T-helper 1 cell treated with Interleukin-12 subunit alpha and Interleukin-12 subunit beta and Interleukin-4 antibody, amounts not matched to agents 30 ng/mL and 1 ng/mL, for 36 hours (primary cell): ENCODE results near the gene MYO7B. TPM values are rescaled to one million over a fixed set of nuclear protein-coding genes. Genes with fewer than 3 reads are reported as not detected.
"Not testable (repeated sequence)": the region's sequence is repeated elsewhere in the genome, so short reads cannot be mapped to it uniquely, and the experiment has no call there.

Source experiments
- intact Hi-C: fragments of 100-400 bp; cut with micrococcal nuclease; formaldehyde crosslinking; loops from one replicate; pipeline ENCODE4 v1.15.1; 2024
- total RNA-seq: library from RNA; stranded (reverse); gene quantifications from 2 replicates; pipeline ENCODE4 v1.2.3, GENCODE V29; 2022

Gene MYO7B
- total RNA-seq, 1 donor from 2014 or later, result 0.54 TPM

GRCh38 chr2:127572352-127572751 lies 36.9 kb downstream of the MYO7B start:
- intact Hi-C loops, result not testable (repeated sequence)

DNA sequence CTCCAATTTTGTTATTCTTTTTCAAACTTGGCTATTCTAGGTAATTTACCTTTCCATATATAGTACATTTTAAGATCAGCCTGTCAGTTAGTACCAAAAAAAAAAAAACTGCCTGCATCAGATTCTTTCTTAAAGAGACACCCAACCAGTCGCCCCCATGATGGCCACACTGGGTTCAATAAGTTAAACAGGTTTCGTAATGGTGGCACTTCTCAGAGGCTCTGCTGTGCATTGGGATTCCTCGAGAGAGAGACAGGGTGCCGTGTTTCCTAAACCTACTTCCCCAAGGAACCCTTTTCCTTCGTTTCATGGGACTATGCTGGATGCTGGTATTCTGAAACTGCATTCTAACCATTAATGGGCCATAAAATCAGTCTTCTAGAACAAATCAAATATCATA lies 37.4 kb downstream of the MYO7B start:
- intact Hi-C loops, result no loop called here

- intact Hi-C loops, result no loop called here
Observed at GRCh38 chr2:127573298-127573697, 37.8 kb downstream of the MYO7B start.

DNA sequence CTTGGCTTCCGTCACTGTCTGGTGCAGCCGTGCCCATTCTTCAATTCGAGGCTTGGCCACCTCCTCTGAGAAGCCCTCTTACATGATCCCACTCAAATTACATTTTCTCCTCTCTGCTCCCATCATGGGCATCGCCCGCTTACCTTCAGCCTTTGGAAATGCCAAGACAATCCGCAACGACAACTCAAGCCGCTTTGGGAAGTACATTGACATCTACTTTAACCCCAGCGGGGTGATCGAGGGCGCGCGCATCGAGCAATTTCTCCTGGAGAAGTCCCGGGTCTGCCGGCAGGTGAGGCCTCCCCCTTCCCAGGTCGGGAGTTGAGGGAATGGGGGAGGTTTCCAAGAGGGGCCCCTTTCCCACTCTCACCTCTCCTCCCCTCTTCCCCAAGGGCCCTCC lies 38.3 kb downstream of the MYO7B start:
- intact Hi-C loops, result no loop called here

DNA sequence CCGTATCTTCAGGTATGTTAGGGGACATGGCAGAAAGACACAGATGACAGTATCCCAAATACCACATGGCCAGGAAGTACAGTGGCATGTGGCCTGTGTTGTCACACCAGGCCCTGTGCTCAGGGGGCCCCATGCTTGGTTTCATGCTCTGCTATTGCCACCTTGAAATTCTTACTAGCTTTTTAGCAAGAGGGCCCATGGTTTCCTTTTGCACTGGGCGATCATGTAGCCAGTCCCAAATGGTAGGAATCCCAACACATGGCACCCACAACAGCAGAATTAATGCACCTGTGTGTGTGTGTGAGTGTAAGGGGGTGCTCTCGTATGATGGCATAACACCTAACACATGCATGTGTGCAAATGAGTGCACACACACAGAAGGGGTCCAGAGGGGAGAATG lies 39.2 kb downstream of the MYO7B start:
- intact Hi-C loops, result no loop called here

GRCh38 chr2:127575185-127575765 lies 39.8 kb downstream of the MYO7B start:
- intact Hi-C loops, result no loop called here

GRCh38 chr2:127575941-127576432 lies 40.5 kb downstream of the MYO7B start:
- intact Hi-C loops, result no loop called here

GRCh38 chr2:127576433-127577207 lies 41.1 kb downstream of the MYO7B start:
- intact Hi-C loops, result no loop called here

DNA sequence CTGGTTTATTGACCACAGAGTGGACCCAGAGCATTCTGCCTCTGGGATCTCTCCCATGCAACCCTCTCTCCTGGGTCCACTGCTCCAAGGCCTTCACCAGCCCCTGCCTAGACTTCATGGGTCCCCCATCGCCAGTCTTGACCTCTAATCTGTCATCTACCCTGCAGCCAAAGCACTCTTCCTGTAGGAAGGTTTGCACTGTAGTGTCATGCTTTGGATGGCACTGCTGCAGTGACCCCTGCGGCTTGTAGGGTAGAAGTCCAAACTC lies 41.7 kb downstream of the MYO7B start:
- intact Hi-C loops, result no loop called here

DNA sequence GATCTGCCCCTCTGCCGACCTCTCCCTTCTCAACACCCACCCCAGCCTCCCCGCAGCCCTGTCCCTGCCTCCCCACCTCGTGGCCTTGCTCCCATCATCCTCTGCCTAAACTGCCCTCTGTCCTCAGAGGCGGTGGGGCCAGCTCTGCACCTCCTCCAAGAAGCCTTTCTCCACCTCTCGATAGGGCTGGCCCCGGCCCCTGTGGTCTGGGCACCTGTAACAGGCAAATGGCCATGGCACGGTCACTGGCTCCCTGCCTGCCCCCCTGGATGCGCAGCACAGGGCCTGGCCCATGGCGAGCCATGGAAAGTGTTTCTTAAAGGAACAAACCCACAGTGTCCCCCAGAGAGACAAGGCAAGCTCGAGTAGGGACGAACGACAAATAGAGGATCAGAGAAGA lies 42.0 kb downstream of the MYO7B start:
- intact Hi-C loops, result no loop called here

DNA sequence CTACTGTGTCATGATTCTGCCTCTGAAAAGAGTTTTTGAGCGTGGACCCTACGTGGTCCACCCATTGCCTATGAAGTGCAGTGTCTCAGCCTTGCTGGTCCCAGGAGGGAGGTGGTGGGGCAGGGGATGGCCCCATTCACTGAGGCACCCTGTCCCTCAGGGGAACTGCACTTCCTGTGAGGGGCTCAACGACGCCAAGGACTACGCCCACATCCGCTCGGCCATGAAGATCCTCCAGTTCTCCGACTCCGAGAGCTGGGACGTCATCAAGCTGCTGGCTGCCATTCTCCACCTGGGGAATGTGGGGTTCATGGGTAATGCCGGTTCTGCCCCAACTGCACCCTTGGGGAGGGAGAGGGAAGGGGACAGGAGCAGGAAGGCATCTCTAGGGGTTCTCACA lies 42.5 kb downstream of the MYO7B start:
- intact Hi-C loops, result no loop called here

GRCh38 chr2:127578411-127578810 lies 42.9 kb downstream of the MYO7B start:
- intact Hi-C loops, result no loop called here

- intact Hi-C loops, result no loop called here
Observed at GRCh38 chr2:127579231-127579630, 43.7 kb downstream of the MYO7B start.

DNA sequence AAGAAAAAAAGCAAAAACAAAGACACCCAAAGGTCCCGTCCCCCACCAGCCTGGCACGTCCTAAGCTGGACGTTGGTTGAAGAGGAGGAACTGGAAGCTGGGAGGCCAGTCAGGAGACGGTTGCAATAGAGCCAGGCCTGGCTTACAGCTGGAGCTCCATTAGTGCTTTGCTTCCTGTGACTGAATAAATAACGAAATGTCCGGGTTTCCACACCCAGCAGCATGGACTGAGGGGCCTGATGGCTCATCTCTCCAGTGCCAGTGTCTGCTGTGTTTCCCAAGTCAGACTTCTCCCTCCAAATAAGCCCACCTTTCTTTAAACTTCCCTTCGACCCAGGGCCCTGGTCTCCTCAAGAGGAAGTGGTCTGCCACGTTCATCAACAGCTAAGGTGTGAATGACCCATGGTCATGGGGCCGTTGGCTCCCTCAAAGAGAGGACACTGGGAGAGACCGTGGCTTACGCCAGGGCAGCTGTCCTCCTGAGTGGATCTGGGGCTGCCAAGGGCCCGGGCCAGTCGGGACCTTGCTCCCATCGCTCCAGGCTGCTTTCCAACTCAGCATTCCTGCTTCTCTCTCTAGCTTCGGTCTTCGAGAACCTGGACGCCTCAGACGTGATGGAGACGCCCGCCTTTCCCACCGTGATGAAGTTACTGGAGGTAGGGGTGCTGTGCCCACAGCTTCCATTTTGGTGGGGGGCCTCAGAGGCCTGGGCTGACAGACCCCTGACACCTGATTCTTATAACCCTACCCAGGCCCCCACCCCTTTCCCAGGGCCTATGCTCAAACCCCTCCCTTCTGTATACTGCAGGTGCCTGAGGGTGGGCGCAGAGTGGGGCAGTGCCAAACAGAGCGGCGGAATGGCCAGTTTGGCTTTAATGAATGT lies 44.9 kb downstream of the MYO7B start:
- intact Hi-C loops, result no loop called here

DNA sequence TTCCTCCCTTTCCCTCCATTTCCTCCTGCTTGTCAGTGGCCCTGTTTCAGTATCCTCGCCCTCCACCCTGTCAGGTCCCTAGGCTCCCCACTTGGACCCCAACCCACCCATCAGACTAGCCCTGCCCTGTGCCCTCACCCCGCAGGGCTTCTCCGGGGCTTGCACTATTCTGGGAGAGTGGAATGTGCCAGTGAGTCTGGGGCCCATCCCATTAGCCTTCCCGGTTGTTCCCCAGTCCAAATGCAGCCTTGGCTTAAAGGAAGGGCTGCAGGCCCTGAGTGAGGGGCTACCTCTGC lies 45.5 kb downstream of the MYO7B start:
- intact Hi-C loops, result no loop called here

DNA sequence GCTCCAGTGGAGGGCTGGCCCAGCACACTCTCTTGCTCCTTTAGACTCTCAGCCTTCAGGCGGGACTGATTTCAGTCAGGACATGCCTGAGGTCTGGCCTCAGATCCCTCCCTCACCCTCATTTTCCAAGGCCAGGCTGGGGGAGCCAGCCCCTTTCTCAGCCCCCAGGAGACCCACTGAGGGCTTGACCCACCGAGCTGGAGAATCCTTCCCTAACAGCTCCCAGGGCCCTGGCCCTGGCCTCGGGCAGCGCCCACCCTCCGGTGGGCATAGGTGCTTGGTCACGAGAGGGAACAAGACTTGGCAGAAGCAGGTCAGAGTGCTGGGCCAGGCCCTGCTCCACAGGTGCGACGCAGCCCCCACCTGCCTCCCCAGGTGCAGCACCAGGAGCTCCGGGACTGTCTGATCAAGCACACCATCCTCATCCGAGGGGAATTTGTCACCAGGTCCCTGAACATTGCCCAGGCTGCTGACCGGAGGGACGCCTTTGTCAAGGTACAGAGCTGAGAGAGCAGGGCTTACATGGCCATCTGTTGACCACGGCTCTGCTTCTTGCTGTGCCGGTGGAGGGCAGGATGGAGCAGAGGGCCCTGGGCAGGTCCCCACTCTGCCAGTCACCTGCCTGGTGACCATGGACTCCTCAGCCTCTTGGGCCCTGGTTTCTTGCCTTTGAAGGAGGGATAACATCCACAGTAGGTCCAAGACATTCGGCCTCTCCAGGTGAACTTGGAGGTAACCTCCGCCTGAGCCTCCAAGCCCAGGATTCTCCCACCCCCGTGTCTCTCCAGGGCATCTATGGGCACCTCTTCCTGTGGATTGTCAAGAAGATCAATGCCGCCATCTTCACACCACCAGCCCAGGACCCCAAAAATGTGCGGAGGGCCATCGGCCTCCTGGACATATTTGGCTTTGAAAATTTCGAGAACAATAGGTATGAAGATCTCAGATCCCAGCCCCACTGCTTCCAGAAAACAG lies 46.3 kb downstream of the MYO7B start:
- intact Hi-C loops, result no loop called here

GRCh38 chr2:127582863-127583861 lies 47.7 kb downstream of the MYO7B start:
- intact Hi-C loops, result no loop called here

DNA sequence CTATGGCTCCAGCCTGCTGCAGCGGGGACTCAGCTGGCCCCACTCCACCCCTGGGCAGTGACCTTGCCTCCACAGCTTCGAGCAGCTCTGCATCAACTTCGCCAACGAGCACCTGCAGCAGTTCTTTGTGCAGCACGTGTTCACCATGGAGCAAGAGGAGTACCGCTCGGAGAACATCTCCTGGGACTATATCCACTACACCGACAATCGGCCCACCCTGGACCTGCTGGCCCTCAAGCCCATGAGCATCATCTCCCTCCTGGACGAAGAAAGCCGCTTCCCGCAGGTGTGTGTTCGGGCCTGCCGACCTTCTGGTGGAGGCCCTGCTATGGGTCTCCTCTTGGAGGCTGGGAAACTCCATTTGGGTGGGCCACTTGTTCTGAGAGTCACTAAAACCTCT lies 48.6 kb downstream of the MYO7B start:
- intact Hi-C loops, result no loop called here

GRCh38 chr2:127584516-127585033 lies 49.1 kb downstream of the MYO7B start:
- intact Hi-C loops, result no loop called here

DNA sequence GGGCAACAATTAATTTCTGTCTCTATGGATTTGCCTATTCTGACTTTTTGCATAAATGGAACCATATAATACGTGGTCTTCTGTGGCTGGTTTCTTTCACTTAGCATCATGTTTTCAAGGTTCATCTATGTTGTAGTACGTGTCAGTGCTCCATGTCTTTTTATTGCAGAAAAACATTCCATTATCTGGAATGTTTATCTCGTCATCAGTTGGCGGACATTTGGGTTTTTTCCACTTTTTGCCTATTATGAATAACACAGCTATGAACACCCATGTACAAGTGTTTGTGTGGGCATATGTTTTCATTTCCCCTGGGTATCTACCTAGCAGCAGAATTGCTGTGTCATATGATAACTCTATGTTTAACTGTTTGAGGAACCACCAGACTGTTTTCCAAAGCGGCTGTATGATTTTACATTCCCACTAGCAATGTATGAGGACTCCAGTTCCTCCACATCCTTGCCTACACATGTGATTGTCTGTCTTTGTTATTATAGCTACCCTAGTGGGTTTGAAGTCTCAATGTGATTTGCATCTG lies 49.9 kb downstream of the MYO7B start:
- intact Hi-C loops, result no loop called here
